ENCODE data around the gene KRTAP9-1. TPM values are rescaled to one million over a fixed set of nuclear protein-coding genes. Genes with fewer than 3 reads are reported as not detected.
"Not testable (repeated sequence)": the region's sequence is repeated elsewhere in the genome, so short reads cannot be mapped to it uniquely, and the experiment has no call there.

KRTAP9-1 gene
- total RNA-seq, 1 donor from 2014 or later, result not detected

GRCh38 chr17:41153856-41154255 lies 35.8 kb upstream of the KRTAP9-1 start:
- Mint-ChIP-seq H3K27ac (ENCODE audit: unreplicated experiment) (no peak overlapping the region), H3K9me3 (ENCODE audit: unreplicated experiment) (no peaks in the 10 kb centered on the region), H3K27me3 (ENCODE audit: unreplicated experiment) (no peaks in the 10 kb centered on the region), H3K4me3 (ENCODE audit: unreplicated experiment) (no peak overlapping the region), H3K4me1 (ENCODE audit: unreplicated experiment) (no peaks in the 10 kb centered on the region), H3K36me3 (ENCODE audit: unreplicated experiment) (no peaks in the 10 kb centered on the region)
- no peak for DNase-seq (ENCODE audit: extremely low spot score, unreplicated experiment)
- TF ChIP-seq CTCF (IDR thresholded peaks at IDR 0.05), result no peak

- not testable (repeated sequence) for H3K9me3 Mint-ChIP-seq (ENCODE audit: unreplicated experiment); H3K36me3 Mint-ChIP-seq (ENCODE audit: unreplicated experiment); DNase-seq (ENCODE audit: extremely low spot score, unreplicated experiment); H3K4me1 Mint-ChIP-seq (ENCODE audit: unreplicated experiment); H3K4me3 Mint-ChIP-seq (ENCODE audit: unreplicated experiment); H3K27ac Mint-ChIP-seq (ENCODE audit: unreplicated experiment); H3K27me3 Mint-ChIP-seq (ENCODE audit: unreplicated experiment)
Observed at GRCh38 chr17:41160190-41160589, 29.5 kb upstream of the KRTAP9-1 start.

GRCh38 chr17:41160648-41161047 lies 29.0 kb upstream of the KRTAP9-1 start, which contains the start of gene KRTAP4-4:
Gene KRTAP4-4, minus strand, starts transcription at chr17:41160748. Its CDS starts 57 bp downstream, at chr17:41160691.
- Mint-ChIP-seq H3K27ac (ENCODE audit: unreplicated experiment) (no peak within 1 kb of the TSS), H3K9me3 (ENCODE audit: unreplicated experiment) (no peaks in the 10 kb centered on the region), H3K36me3 (ENCODE audit: unreplicated experiment) (no peaks in the 10 kb centered on the region), H3K4me3 (ENCODE audit: unreplicated experiment) (no peak within 1 kb of the TSS), H3K27me3 (ENCODE audit: unreplicated experiment) (no peaks in the 10 kb centered on the region), H3K4me1 (ENCODE audit: unreplicated experiment) (no peaks in the 10 kb centered on the region)
- TF ChIP-seq CTCF (IDR thresholded peaks at IDR 0.05), result no peak
- DNase-seq (ENCODE audit: extremely low spot score, unreplicated experiment), result no peak

GRCh38 chr17:41163828-41164227 lies 25.9 kb upstream of the KRTAP9-1 start:
- no peaks in the 10 kb centered on the region for H3K36me3 Mint-ChIP-seq (ENCODE audit: unreplicated experiment)
- H3K27ac Mint-ChIP-seq (ENCODE audit: unreplicated experiment), result no peak overlapping the region
- no peak for DNase-seq (ENCODE audit: extremely low spot score, unreplicated experiment)
- no peaks in the 10 kb centered on the region for H3K9me3 Mint-ChIP-seq (ENCODE audit: unreplicated experiment)
- H3K27me3 Mint-ChIP-seq (ENCODE audit: unreplicated experiment), result no peaks in the 10 kb centered on the region
- no peak for TF ChIP-seq CTCF (IDR thresholded peaks at IDR 0.05)
- no peaks in the 10 kb centered on the region for H3K4me1 Mint-ChIP-seq (ENCODE audit: unreplicated experiment)
- H3K4me3 Mint-ChIP-seq (ENCODE audit: unreplicated experiment), result no peak overlapping the region

GRCh38 chr17:41167561-41167960 lies 22.1 kb upstream of the KRTAP9-1 start:
- Mint-ChIP-seq H3K27me3 (ENCODE audit: unreplicated experiment) (no peaks in the 10 kb centered on the region), H3K4me3 (ENCODE audit: unreplicated experiment) (no peak overlapping the region), H3K36me3 (ENCODE audit: unreplicated experiment) (no peaks in the 10 kb centered on the region), H3K9me3 (ENCODE audit: unreplicated experiment) (no peaks in the 10 kb centered on the region), H3K27ac (ENCODE audit: unreplicated experiment) (no peak overlapping the region), H3K4me1 (ENCODE audit: unreplicated experiment) (no peaks in the 10 kb centered on the region)
- no peak for TF ChIP-seq CTCF (IDR thresholded peaks at IDR 0.05)
- no peak for DNase-seq (ENCODE audit: extremely low spot score, unreplicated experiment)

GRCh38 chr17:41168121-41168520 lies 21.6 kb upstream of the KRTAP9-1 start, which contains the start of gene KRTAP4-3:
Gene KRTAP4-3, minus strand, starts transcription at chr17:41168221. Its CDS starts 49 bp downstream, at chr17:41168172.
- no peaks in the 10 kb centered on the region for H3K27me3 Mint-ChIP-seq (ENCODE audit: unreplicated experiment)
- no peaks in the 10 kb centered on the region for H3K4me1 Mint-ChIP-seq (ENCODE audit: unreplicated experiment)
- H3K27ac Mint-ChIP-seq (ENCODE audit: unreplicated experiment), result no peak within 1 kb of the TSS
- no peaks in the 10 kb centered on the region for H3K36me3 Mint-ChIP-seq (ENCODE audit: unreplicated experiment)
- H3K9me3 Mint-ChIP-seq (ENCODE audit: unreplicated experiment), result no peaks in the 10 kb centered on the region
- DNase-seq (ENCODE audit: extremely low spot score, unreplicated experiment), result no peak
- H3K4me3 Mint-ChIP-seq (ENCODE audit: unreplicated experiment), result no peak within 1 kb of the TSS
- TF ChIP-seq CTCF (IDR thresholded peaks at IDR 0.05), result no peak

Data from osteocyte (in vitro differentiated cells).